H9 (cell line): ENCODE results near the gene DRD4. TPM values are rescaled to one million over a fixed set of nuclear protein-coding genes. Genes with fewer than 3 reads are reported as not detected.

Experiments
- DNase-seq: peaks from one replicate; pipeline ENCODE4 v3.0.0-alpha.2; 2017
- H2AFZ ChIP-seq: one replicate; pipeline ENCODE4 v1.6.1; 2013; ENCODE audit warnings: mild to moderate bottlenecking, low read length, control low read depth, moderate library complexity
- H2AK5ac ChIP-seq: 2 replicates; pipeline ENCODE4 v1.6.1; 2013; ENCODE audit warnings: low read length, control low read depth, mixed read lengths; ENCODE audit not compliant: insufficient read length
- H2BK120ac ChIP-seq: one replicate; pipeline ENCODE4 v1.6.1; 2013; ENCODE audit warnings: low read depth, mild to moderate bottlenecking, low read length, control low read depth, inconsistent platforms; ENCODE audit not compliant: poor library complexity, severe bottlenecking
- H2BK12ac ChIP-seq: 2 replicates; pipeline ENCODE4 v1.6.1; 2013; ENCODE audit warnings: low read length, control low read depth, mixed read lengths, low read depth; ENCODE audit not compliant: insufficient read length
- H2BK15ac ChIP-seq: 2 replicates; pipeline ENCODE4 v1.6.1; 2013; ENCODE audit warnings: low read depth, low read length, control low read depth
- H2BK20ac ChIP-seq: one replicate; pipeline ENCODE4 v1.6.1; 2013; ENCODE audit warnings: low read depth, mild to moderate bottlenecking, low read length, control low read depth, inconsistent platforms; ENCODE audit not compliant: poor library complexity, severe bottlenecking
- H2BK5ac ChIP-seq: 2 replicates; pipeline ENCODE4 v1.6.1; 2013; ENCODE audit warnings: low read length, control low read depth, mixed read lengths; ENCODE audit not compliant: insufficient read length
- H3K14ac ChIP-seq: 2 replicates; pipeline ENCODE4 v1.6.1; 2013; ENCODE audit warnings: low read length, control low read depth; ENCODE audit not compliant: insufficient read depth
- H3K18ac ChIP-seq: 2 replicates; pipeline ENCODE4 v1.6.1; 2013; ENCODE audit warnings: low read depth, mild to moderate bottlenecking, mixed read lengths, low read length, control low read depth; ENCODE audit not compliant: insufficient read length
- H3K23ac ChIP-seq: 2 replicates; pipeline ENCODE4 v1.6.1; 2013; ENCODE audit warnings: low read length, control low read depth, mixed read lengths, low read depth; ENCODE audit not compliant: insufficient read length
- H3K23me2 ChIP-seq: 2 replicates; pipeline ENCODE4 v1.6.1; 2013; ENCODE audit warnings: low read depth, mild to moderate bottlenecking, mixed read lengths, low read length, control low read depth; ENCODE audit not compliant: insufficient read length, poor library complexity, severe bottlenecking
- H3K27ac ChIP-seq: 2 replicates; pipeline ENCODE4 v1.5.1; 2013; ENCODE audit warnings: low read length, control low read depth, mixed read lengths, low read depth; ENCODE audit not compliant: insufficient read length
- H3K27me3 ChIP-seq: 2 replicates; pipeline ENCODE4 v1.6.1; 2013; ENCODE audit warnings: low read length, control low read depth, inconsistent platforms; ENCODE audit not compliant: insufficient read depth
- H3K4ac ChIP-seq: 2 replicates; pipeline ENCODE4 v1.6.1; 2013; ENCODE audit warnings: low read depth, mild to moderate bottlenecking, control low read depth, inconsistent platforms, low read length, moderate library complexity
- H3K4me1 ChIP-seq: 2 replicates; pipeline ENCODE4 v1.6.1; 2013; ENCODE audit warnings: low read length, control low read depth, inconsistent platforms; ENCODE audit not compliant: insufficient read depth
- H3K4me2 ChIP-seq: 2 replicates; pipeline ENCODE4 v1.6.1; 2013; ENCODE audit warnings: low read length, control low read depth, mixed read lengths; ENCODE audit not compliant: insufficient read length, insufficient read depth
- H3K56ac ChIP-seq: 2 replicates; pipeline ENCODE4 v1.6.1; 2013; ENCODE audit warnings: low read depth, mild to moderate bottlenecking, mixed read lengths, low read length, control low read depth; ENCODE audit not compliant: insufficient read length
- H3K79me1 ChIP-seq: 2 replicates; pipeline ENCODE4 v1.6.1; 2013; ENCODE audit warnings: low read depth, mild to moderate bottlenecking, moderate library complexity, low read length, control low read depth, inconsistent platforms; ENCODE audit not compliant: insufficient read depth, poor library complexity, severe bottlenecking
- H3K79me2 ChIP-seq: 2 replicates; pipeline ENCODE4 v1.6.1; 2013; ENCODE audit warnings: low read length, control low read depth, inconsistent platforms; ENCODE audit not compliant: insufficient read depth
- H3K9ac ChIP-seq: 2 replicates; pipeline ENCODE4 v1.6.1; 2013; ENCODE audit warnings: low read length, control low read depth, mixed read lengths; ENCODE audit not compliant: insufficient read length; ENCODE audit errors: extremely low read depth
- H3K9me3 ChIP-seq: one replicate; pipeline ENCODE4 v1.6.1; 2013; ENCODE audit warnings: low read depth, low read length, inconsistent platforms; ENCODE audit not compliant: control insufficient read depth
- H3T11ph ChIP-seq: one replicate; pipeline ENCODE4 v1.6.1; 2013; ENCODE audit warnings: mild to moderate bottlenecking, low read length, control low read depth, inconsistent platforms
- H4K20me1 ChIP-seq: one replicate; pipeline ENCODE4 v1.6.1; 2013; ENCODE audit not compliant: control insufficient read depth, insufficient read length, insufficient read depth
- H4K5ac ChIP-seq: 2 replicates; pipeline ENCODE4 v1.6.1; 2013; ENCODE audit warnings: low read depth, mild to moderate bottlenecking, mixed read lengths, low read length, control low read depth; ENCODE audit not compliant: insufficient read length
- H4K8ac ChIP-seq: replicated peaks from 2 replicates; pipeline ENCODE4 v1.6.1; 2013; ENCODE audit warnings: low read length, control low read depth, mixed read lengths, low read depth; ENCODE audit not compliant: insufficient read length
- H4K91ac ChIP-seq: 2 replicates; pipeline ENCODE4 v1.6.1; 2013; ENCODE audit warnings: low read depth, mild to moderate bottlenecking, moderate library complexity, mixed read lengths, low read length, control low read depth; ENCODE audit not compliant: insufficient read length
- H3K27ac Mint-ChIP-seq, 3 experiments: 2 replicates in 2 of 3; 3 replicates in 1 of 3; pipeline ENCODE4 v1.8.0; 2020 to 2021; ENCODE audit warnings: mixed read lengths in 3 of 3, mild to moderate bottlenecking in 1 of 3, moderate library complexity in 1 of 3
- H3K27me3 Mint-ChIP-seq: 2 replicates; pipeline ENCODE4 v1.8.0; 2021; ENCODE audit warnings: low read depth, mild to moderate bottlenecking, moderate library complexity, mixed read lengths
- H3K36me3 Mint-ChIP-seq, 3 experiments: 2 replicates in 2 of 3; 3 replicates in 1 of 3; pipeline ENCODE4 v1.8.0; 2020 to 2021; ENCODE audit warnings: low read depth in 3 of 3, mixed read lengths in 3 of 3; ENCODE audit not compliant: insufficient read depth in 1 of 3
- H3K4me1 Mint-ChIP-seq, 2 experiments: 2 replicates each; pipeline ENCODE4 v1.8.0; 2020; ENCODE audit warnings: mixed read lengths in 2 of 2
- H3K4me3 Mint-ChIP-seq, 2 experiments: 2 replicates in 1 of 2; 3 replicates in 1 of 2; pipeline ENCODE4 v1.8.0; 2020 to 2021; ENCODE audit warnings: mild to moderate bottlenecking in 2 of 2, mixed read lengths in 2 of 2, moderate library complexity in 1 of 2
- H3K9me3 Mint-ChIP-seq, 2 experiments: 2 replicates in 1 of 2; 3 replicates in 1 of 2; pipeline ENCODE4 v1.8.0; 2020; ENCODE audit warnings: mild to moderate bottlenecking in 2 of 2, mixed read lengths in 2 of 2, moderate library complexity in 1 of 2
- CTCF ChIP-seq: fragments of 200-600 bp; sonication (generic); conservative IDR thresholded peaks from 3 replicates; pipeline ENCODE4 v1.8.0; 2021; ENCODE audit warnings: antibody characterized with exemption, mild to moderate bottlenecking
- WGBS: extraction: QIAGEN DNeasy Blood & Tissue Kit; methylation state at CpG from one replicate; pipeline ENCODE4 v1.1.7; 2013; ENCODE audit warnings: missing lambda C conversion rate, low lambda C conversion rate, mixed read lengths; ENCODE audit not compliant: insufficient read length; ENCODE audit errors: extremely low coverage; 5-methylcytosine and 5-hydroxymethylcytosine counted together
- total RNA-seq: library from RNA; stranded (reverse); gene quantifications from 2 replicates; pipeline ENCODE4 v1.2.1, GENCODE V29; 2021

The DRD4 gene
- total RNA-seq, 1 experiment from 2014 or later: 6.8 TPM

DNA sequence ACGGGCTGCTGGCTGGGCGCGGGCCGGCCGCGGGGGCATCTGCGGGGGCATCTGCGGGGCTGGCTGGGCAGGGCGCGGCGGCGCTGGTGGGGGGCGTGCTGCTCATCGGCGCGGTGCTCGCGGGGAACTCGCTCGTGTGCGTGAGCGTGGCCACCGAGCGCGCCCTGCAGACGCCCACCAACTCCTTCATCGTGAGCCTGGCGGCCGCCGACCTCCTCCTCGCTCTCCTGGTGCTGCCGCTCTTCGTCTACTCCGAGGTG, 194 bp downstream of the DRD4 start:
- H4K91ac ChIP-seq: no peak overlapping the region
- no peak overlapping the region for H2BK5ac ChIP-seq
- no peak overlapping the region for H3K18ac ChIP-seq
- no peak overlapping the region for H2AFZ ChIP-seq
- H3K23ac ChIP-seq: no peak overlapping the region
- H2AK5ac ChIP-seq: no peak overlapping the region
- no peaks in the 10 kb centered on the region for H3K9me3 ChIP-seq
- no peak overlapping the region for H3K56ac ChIP-seq
- no peaks in the 10 kb centered on the region for H4K20me1 ChIP-seq
- no peaks in the 10 kb centered on the region for H3K79me1 ChIP-seq
- WGBS: no CpG with 5 or more reads among the region's 34 CpGs
- Mint-ChIP-seq H3K27ac (no peak overlapping the region; a peak in 1 of 7 replicates), H3K27me3 (peaks cover 56% of the 10 kb centered on the region), H3K36me3 (peaks cover 0 to 15% (median 0%) of the 10 kb centered on the region in 3 experiments; a peak in 2 of 7 replicates), H3K9me3 (no peaks in the 10 kb centered on the region; a peak in 2 of 5 replicates), H3K4me3 (peak overlapping the region; percentile 66 to 80), H3K4me1 (peaks cover 18 to 28% of the 10 kb centered on the region in 2 experiments)
- H3K4me1 ChIP-seq: no peaks in the 10 kb centered on the region; the same call in 1 of the 2 replicates
- H2BK12ac ChIP-seq: no peak overlapping the region
- H2BK20ac ChIP-seq: no peak overlapping the region
- no peak for TF ChIP-seq CTCF
- H3K9ac ChIP-seq: no peak overlapping the region
- no peak overlapping the region for H2BK15ac ChIP-seq
- peak overlapping the region; percentile 33 for H3K4me2 ChIP-seq
- H3K79me2 ChIP-seq: no peaks in the 10 kb centered on the region
- no peak overlapping the region for H3K4ac ChIP-seq
- no peak overlapping the region for H2BK120ac ChIP-seq
- DNase-seq: no peak
- no peak overlapping the region for H3K14ac ChIP-seq
- H3T11ph ChIP-seq: no peak overlapping the region
- H3K23me2 ChIP-seq: peaks cover 19% of the 10 kb centered on the region
- no peak overlapping the region for H4K5ac ChIP-seq
- H3K27me3 ChIP-seq: peaks cover 33% of the 10 kb centered on the region
- H3K27ac ChIP-seq: no peak overlapping the region
- no peak overlapping the region for H4K8ac ChIP-seq
